ENCODE results near the gene NHSL2. TPM values are rescaled to one million over a fixed set of nuclear protein-coding genes. Genes with fewer than 3 reads are reported as not detected.
A peak's percentile ranks its signal among the peaks of the same experiment; 100 is the strongest.

The NHSL2 gene
- total RNA-seq, 1 donor from 2014 or later, result 0.29 TPM

DNA sequence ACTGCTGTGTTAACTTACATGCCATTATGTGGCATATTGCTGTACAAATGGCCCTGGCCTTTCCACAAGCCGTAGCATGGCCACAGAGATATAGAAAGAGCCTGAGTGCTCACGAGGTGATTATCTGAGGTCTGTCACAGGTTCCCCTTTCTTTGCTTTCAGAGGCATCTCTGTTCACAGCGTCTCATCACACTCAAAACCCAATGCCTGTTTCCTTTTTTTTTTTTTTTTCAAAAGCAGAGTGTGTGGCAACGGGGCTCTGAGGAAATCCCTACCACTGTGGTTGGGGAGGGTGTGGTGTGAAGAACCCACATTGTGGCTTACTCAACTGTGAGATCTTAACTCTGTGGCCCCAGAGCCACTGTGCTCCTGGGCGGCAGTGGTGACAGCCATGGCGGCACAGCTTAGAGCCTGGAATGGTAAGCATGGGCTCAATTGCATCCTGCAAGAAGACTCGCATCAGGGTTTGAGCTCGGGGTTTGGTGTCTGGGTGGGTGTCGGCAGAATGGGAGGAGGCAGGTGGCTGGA is 190.2 kb downstream of the NHSL2 start:
- Mint-ChIP-seq H3K27me3 (peaks cover 2% of the 10 kb centered on the region), H3K27ac (peak overlapping the region; percentile 79), H3K4me1 (peaks cover 62% of the 10 kb centered on the region), H3K36me3 (ENCODE audit: low read depth) (no peaks in the 10 kb centered on the region), H3K4me3 (peak overlapping the region; percentile 38), H3K9me3 (no peaks in the 10 kb centered on the region)
- peak; percentile 35 for DNase-seq
- ATAC-seq (ENCODE audit: low read depth), result peak; percentile 80
- POLR2A ChIA-PET, result interaction anchor here (0.9 kb wide), 1 partner anchor 83 kb away, joined by 5 read pairs; no protein-coding TSS in a partner anchor
- TF ChIP-seq, protein P1, sequence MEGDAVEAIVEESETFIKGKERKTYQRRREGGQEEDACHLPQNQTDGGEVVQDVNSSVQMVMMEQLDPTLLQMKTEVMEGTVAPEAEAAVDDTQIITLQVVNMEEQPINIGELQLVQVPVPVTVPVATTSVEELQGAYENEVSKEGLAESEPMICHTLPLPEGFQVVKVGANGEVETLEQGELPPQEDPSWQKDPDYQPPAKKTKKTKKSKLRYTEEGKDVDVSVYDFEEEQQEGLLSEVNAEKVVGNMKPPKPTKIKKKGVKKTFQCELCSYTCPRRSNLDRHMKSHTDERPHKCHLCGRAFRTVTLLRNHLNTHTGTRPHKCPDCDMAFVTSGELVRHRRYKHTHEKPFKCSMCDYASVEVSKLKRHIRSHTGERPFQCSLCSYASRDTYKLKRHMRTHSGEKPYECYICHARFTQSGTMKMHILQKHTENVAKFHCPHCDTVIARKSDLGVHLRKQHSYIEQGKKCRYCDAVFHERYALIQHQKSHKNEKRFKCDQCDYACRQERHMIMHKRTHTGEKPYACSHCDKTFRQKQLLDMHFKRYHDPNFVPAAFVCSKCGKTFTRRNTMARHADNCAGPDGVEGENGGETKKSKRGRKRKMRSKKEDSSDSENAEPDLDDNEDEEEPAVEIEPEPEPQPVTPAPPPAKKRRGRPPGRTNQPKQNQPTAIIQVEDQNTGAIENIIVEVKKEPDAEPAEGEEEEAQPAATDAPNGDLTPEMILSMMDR (IDR thresholded peaks at IDR 0.05), result no peak
- CTCF ChIA-PET, result no interaction called here
- intact Hi-C loops (cut with micrococcal nuclease), result loop anchor here (1.0 kb wide), 3 partner anchors 20 to 80 kb away; partner anchors contain the start of gene PIN4

DNA sequence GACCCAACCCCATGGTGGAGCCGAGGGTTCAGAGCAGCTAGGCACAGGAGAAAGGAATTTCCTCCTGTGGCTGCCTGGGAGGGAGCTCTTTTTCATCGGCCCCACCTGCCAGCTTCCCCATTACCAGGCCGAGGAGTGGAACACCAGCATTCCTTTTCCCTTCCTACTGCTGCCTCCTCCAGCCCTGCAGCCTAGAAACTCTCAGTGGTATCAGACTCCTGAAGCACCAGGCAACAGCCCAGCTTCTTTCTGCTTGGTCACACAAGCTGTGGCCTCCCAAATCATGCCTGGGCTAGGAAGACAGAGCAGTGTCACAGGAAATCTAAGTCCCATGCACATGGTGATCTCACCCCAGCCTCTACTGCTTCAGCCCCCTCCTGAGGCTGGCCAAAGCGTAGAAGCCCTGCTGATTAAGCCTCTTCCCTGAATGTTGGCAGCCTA is 191.0 kb downstream of the NHSL2 start:
- Mint-ChIP-seq H3K27me3 (peaks cover 2% of the 10 kb centered on the region), H3K9me3 (no peaks in the 10 kb centered on the region), H3K27ac (no peak overlapping the region), H3K4me1 (peaks cover 58% of the 10 kb centered on the region), H3K36me3 (ENCODE audit: low read depth) (no peaks in the 10 kb centered on the region), H3K4me3 (no peak overlapping the region)
- POLR2A ChIA-PET, result interaction anchor here (0.9 kb wide), 1 partner anchor 84 kb away, joined by 5 read pairs; no protein-coding TSS in a partner anchor
- no peak for DNase-seq
- TF ChIP-seq, protein P1 (IDR thresholded peaks at IDR 0.05), result no peak
- CTCF ChIA-PET, result no interaction called here
- intact Hi-C loops (cut with micrococcal nuclease), result loop anchor here (1.0 kb wide), 2 partner anchors 20 to 25 kb away; no protein-coding TSS in a partner anchor
- no peak for ATAC-seq (ENCODE audit: low read depth)

DNA sequence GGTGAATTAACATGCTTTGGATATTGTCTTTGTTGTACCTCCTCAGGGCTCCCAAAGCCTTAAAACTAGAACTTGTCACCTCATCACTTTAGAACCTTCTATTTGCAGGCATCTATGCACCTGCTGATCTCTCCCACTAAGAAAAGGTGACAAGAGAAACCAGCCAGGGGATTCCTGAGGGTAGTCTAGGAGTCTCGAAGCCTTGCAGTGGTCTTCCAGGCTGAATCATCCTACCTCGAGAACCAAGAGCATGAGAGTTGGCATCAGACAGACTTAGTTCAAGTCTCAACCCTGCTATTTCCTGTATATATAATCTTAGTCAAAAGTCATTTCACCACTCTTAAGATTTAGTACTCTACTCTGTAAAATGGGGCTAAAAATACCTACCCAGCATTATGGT is 191.5 kb downstream of the NHSL2 start:
- ChIA-PET CTCF (no interaction called here), POLR2A (no interaction called here)
- peaks cover 2% of the 10 kb centered on the region for H3K27me3 Mint-ChIP-seq
- ATAC-seq (ENCODE audit: low read depth), result no peak
- H3K9me3 Mint-ChIP-seq, result no peaks in the 10 kb centered on the region
- intact Hi-C loops (cut with micrococcal nuclease), result no loop called here
- DNase-seq, result no peak
- peak overlapping the region; percentile 18 for H3K27ac Mint-ChIP-seq
- peaks cover 53% of the 10 kb centered on the region for H3K4me1 Mint-ChIP-seq
- TF ChIP-seq, protein P1 (IDR thresholded peaks at IDR 0.05), result no peak
- no peaks in the 10 kb centered on the region for H3K36me3 Mint-ChIP-seq (ENCODE audit: low read depth)
- no peak overlapping the region for H3K4me3 Mint-ChIP-seq

DNA sequence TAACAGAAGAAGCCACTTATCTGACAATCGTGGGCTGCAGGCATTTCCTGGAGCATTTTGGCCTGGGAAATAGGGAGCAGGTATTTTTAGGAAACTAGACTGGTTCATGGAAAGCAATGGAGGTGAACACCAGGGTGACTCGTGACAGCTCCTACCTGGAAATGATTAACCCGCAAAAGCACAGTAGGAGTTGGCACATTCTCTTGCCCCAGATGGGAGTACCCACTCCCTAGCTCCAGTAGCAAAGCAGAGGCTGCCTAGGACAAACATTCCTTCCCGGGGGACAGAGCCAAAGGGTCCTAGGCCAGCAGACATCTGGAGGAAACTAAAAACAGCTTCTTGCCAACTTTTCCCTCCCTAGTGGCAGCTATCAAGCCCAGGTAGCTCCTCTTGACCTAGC is 192.1 kb downstream of the NHSL2 start:
- Mint-ChIP-seq H3K36me3 (ENCODE audit: low read depth) (no peaks in the 10 kb centered on the region), H3K4me1 (peaks cover 47% of the 10 kb centered on the region), H3K9me3 (no peaks in the 10 kb centered on the region), H3K27ac (no peak overlapping the region), H3K27me3 (peaks cover 2% of the 10 kb centered on the region), H3K4me3 (no peak overlapping the region)
- no peak for DNase-seq
- ChIA-PET POLR2A (no interaction called here), CTCF (no interaction called here)
- TF ChIP-seq, protein P1 (IDR thresholded peaks at IDR 0.05), result no peak
- no peak for ATAC-seq (ENCODE audit: low read depth)
- intact Hi-C loops (cut with micrococcal nuclease), result no loop called here

DNA sequence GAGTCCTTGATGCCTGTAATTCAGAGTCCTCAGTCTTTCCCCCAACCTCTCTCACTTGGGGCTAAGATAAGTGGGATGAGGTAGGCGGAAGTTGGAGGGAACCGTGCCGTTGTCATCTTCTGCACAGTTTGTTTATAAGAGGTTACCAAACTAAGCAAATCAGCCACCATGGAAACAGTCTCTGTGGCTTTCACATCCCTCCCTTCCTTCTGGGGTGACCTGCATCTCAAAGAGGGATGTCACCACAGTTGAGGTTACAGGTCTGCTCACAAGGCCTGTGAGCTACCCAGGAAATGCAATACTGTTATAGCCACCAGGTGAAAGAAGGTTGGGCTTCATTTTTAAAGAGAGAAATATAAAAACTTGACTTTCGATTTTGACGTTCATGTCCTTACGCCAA is 194.8 kb downstream of the NHSL2 start:
- no peak overlapping the region for H3K27ac Mint-ChIP-seq
- H3K4me3 Mint-ChIP-seq, result no peak overlapping the region
- H3K27me3 Mint-ChIP-seq, result peaks cover 3% of the 10 kb centered on the region
- CTCF ChIA-PET, result no interaction called here
- no peaks in the 10 kb centered on the region for H3K9me3 Mint-ChIP-seq
- no peaks in the 10 kb centered on the region for H3K36me3 Mint-ChIP-seq (ENCODE audit: low read depth)
- ATAC-seq (ENCODE audit: low read depth) (no peak), DNase-seq (no peak)
- intact Hi-C loops (cut with micrococcal nuclease), result no loop called here
- TF ChIP-seq, protein P1 (IDR thresholded peaks at IDR 0.05), result no peak
- H3K4me1 Mint-ChIP-seq, result peaks cover 38% of the 10 kb centered on the region
- POLR2A ChIA-PET, result no interaction called here
